OCI-LY3 (cell line): ENCODE results near the gene ATP1A1.

Experiments used
- H2AFZ ChIP-seq: fragments of 200-600, 300-600 bp; shearing (Covaris generic); 2 replicates; pipeline ENCODE4 v1.6.0; 2014; ENCODE audit warnings: antibody characterized with exemption, low read depth, low read length
- H3K27ac ChIP-seq: fragments of 200-600, 300-600 bp; sonication (generic); 2 replicates; pipeline ENCODE4 v1.5.1; 2014; ENCODE audit warnings: mild to moderate bottlenecking, low read length, moderate library complexity, mixed read lengths
- H3K27me3 ChIP-seq: fragments of 200-600, 300-600 bp; sonication (generic); 2 replicates; pipeline ENCODE4 v1.6.1; 2014; ENCODE audit warnings: low read depth, low read length, mixed read lengths
- H3K36me3 ChIP-seq: fragments of 200-600, 300-600 bp; sonication (generic); replicated peaks from 2 replicates; pipeline ENCODE3; 2014; ENCODE audit warnings: low read depth, low read length, mixed read lengths
- H3K4me1 ChIP-seq: fragments of 300-600, 200-600 bp; sonication (generic); 2 replicates; pipeline ENCODE4 v1.6.1; 2014; ENCODE audit warnings: low read length, mixed read lengths
- H3K4me2 ChIP-seq: fragments of 200-600, 300-600 bp; sonication (generic); 2 replicates; pipeline ENCODE4 v1.6.1; 2014; ENCODE audit warnings: low read length, mixed read lengths
- H3K4me3 ChIP-seq: fragments of 300-600, 200-600 bp; sonication (generic); 2 replicates; pipeline ENCODE4 v1.5.1; 2014; ENCODE audit warnings: antibody characterized with exemption, mild to moderate bottlenecking, low read length, moderate library complexity
- H3K79me2 ChIP-seq: fragments of 300-600, 200-600 bp; shearing (Covaris generic); 2 replicates; pipeline ENCODE4 v1.6.1; 2014; ENCODE audit warnings: mild to moderate bottlenecking, low read length, mixed read lengths
- H3K9ac ChIP-seq: fragments of 300-600, 200-600 bp; shearing (Covaris generic); 2 replicates; pipeline ENCODE4 v1.6.0; 2014; ENCODE audit warnings: mild to moderate bottlenecking, low read length, moderate library complexity
- H3K9me3 ChIP-seq: fragments of 200-600, 300-600 bp; shearing (Covaris generic); 2 replicates; pipeline ENCODE4 v1.6.1; 2014; ENCODE audit warnings: low read length, mixed read lengths; ENCODE audit not compliant: insufficient read depth
- H4K20me1 ChIP-seq: fragments of 200-600, 300-600 bp; sonication (generic); 2 replicates; pipeline ENCODE4 v1.6.1; 2016; ENCODE audit warnings: low read length, mixed read lengths; ENCODE audit not compliant: insufficient read depth
- EZH2phosphoT487 ChIP-seq: fragments of 200-600 bp; shearing (Covaris generic); IDR thresholded peaks from 2 replicates; pipeline ENCODE4 v1.6.1; 2018; ENCODE audit warnings: antibody characterized with exemption, mixed run types, low read depth
- TF ChIP-seq, protein P1 (sequence below): fragments of 200-600, 300-600 bp; sonication (generic); IDR thresholded peaks from 2 replicates; pipeline ENCODE4 v1.5.1; 2014; ENCODE audit warnings: antibody characterized with exemption, low read length, low read depth

Gene ATP1A1

DNA sequence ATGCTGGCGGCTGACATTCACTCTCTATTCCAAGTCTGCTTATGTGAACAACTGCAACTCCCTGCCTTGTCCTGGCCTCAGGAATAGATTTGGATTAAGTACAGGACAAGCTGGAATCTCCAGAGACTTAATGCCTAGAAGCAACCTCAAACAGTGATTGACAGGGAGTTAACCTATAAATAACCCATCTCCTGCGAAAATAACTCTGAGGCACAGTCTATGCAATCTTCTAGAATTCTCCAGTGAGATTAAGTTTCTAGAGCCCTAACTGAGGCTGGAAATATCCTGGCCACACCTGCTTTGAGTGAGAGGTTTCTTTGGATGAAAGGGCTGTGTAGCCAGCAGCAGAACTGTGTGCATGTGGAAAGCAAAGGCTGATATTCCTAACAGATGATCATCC lies 25.3 kb upstream of the ATP1A1 start:
- H3K27ac ChIP-seq = no peak overlapping the region
- TF ChIP-seq, protein P1, sequence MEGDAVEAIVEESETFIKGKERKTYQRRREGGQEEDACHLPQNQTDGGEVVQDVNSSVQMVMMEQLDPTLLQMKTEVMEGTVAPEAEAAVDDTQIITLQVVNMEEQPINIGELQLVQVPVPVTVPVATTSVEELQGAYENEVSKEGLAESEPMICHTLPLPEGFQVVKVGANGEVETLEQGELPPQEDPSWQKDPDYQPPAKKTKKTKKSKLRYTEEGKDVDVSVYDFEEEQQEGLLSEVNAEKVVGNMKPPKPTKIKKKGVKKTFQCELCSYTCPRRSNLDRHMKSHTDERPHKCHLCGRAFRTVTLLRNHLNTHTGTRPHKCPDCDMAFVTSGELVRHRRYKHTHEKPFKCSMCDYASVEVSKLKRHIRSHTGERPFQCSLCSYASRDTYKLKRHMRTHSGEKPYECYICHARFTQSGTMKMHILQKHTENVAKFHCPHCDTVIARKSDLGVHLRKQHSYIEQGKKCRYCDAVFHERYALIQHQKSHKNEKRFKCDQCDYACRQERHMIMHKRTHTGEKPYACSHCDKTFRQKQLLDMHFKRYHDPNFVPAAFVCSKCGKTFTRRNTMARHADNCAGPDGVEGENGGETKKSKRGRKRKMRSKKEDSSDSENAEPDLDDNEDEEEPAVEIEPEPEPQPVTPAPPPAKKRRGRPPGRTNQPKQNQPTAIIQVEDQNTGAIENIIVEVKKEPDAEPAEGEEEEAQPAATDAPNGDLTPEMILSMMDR = no peak
- TF ChIP-seq EZH2phosphoT487 = no peak
- H4K20me1 ChIP-seq = no peaks in the 10 kb centered on the region
- no peaks in the 10 kb centered on the region for H3K79me2 ChIP-seq
- H3K4me1 ChIP-seq = no peaks in the 10 kb centered on the region
- no peaks in the 10 kb centered on the region for H3K36me3 ChIP-seq
- no peak overlapping the region for H3K4me2 ChIP-seq
- H3K9ac ChIP-seq = no peak overlapping the region
- H2AFZ ChIP-seq = no peak overlapping the region
- no peak overlapping the region for H3K4me3 ChIP-seq
- no peaks in the 10 kb centered on the region for H3K9me3 ChIP-seq
- H3K27me3 ChIP-seq = no peaks in the 10 kb centered on the region

DNA sequence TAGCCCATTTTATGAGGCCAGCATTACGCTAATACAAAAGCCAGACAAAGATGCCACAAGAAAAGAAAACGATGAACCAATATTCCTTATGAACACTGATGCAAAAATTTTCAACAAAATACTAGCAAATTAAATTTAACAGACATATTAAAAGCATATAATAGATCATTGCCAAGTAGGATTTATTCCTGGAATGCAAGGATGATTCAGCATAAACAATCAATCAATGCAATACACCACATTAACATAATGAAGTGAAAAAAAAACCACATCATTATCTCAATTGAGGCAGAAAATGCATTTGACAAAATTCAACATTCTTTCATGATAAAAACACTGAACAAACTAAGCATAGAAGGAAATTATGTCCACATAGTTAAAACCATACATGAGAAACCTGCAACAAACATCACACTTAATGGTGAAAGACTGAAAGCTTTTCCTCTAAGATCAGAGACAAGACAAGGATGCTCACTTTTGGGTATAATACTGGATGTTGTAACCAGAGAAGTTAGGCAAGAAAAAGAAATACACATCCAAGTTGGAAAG lies 22.9 kb upstream of the ATP1A1 start:
- Histone ChIP-seq H3K79me2 (no peaks in the 10 kb centered on the region), H3K9me3 (no peaks in the 10 kb centered on the region), H2AFZ (no peak overlapping the region), H3K4me3 (no peak overlapping the region), H3K36me3 (no peaks in the 10 kb centered on the region), H3K9ac (no peak overlapping the region), H3K4me1 (no peaks in the 10 kb centered on the region), H3K27ac (no peak overlapping the region), H4K20me1 (no peaks in the 10 kb centered on the region), H3K27me3 (no peaks in the 10 kb centered on the region), H3K4me2 (no peak overlapping the region)
- TF ChIP-seq, protein P1 = no peak
- TF ChIP-seq EZH2phosphoT487 = no peak

DNA sequence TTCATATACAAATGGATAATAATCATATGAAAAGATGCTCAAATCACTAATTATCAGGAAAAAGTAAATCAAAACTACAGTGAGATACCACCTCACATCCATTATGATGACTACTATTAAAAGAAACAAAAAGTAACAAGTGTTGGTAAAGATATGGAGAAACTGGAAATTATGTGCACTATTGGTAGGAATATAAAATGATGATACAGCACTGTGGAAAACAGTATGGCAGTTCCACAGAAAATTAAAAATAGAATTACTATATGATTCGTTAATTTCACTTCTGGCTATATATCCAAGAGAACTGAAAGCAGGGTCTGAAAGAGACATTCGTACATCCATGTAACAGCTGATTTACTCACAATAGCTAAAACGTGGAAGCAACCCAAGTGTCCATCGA lies 21.1 kb upstream of the ATP1A1 start:
- Histone ChIP-seq H3K4me3 (no peak overlapping the region), H3K36me3 (no peaks in the 10 kb centered on the region), H3K79me2 (no peaks in the 10 kb centered on the region), H3K4me1 (no peaks in the 10 kb centered on the region), H4K20me1 (no peaks in the 10 kb centered on the region), H3K27ac (no peak overlapping the region), H3K9ac (no peak overlapping the region), H3K9me3 (no peaks in the 10 kb centered on the region), H3K4me2 (no peak overlapping the region), H3K27me3 (no peaks in the 10 kb centered on the region), H2AFZ (no peak overlapping the region)
- TF ChIP-seq, protein P1 = no peak
- TF ChIP-seq EZH2phosphoT487 = no peak

DNA sequence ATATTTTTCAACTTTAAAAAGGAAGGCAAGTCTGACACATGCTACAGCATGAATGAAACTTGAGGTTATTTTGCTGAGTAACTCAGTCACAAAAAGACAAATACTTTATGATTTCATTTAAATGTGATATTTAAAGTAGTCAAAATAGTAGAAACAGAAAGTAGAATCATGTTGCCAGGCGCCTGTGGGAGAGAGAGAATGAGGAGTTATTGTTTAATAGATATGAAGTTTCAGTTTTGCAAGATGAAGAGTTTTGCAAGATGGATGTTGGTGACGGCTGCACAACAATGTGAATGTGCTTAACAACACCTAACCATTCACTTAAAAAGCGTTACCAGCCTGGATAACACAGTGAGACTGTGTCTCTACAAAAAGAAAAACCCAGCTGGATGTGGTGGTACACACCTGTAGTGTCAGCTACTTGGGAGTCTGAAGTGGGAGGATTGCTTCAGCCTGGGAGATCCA lies 20.7 kb upstream of the ATP1A1 start:
- H3K36me3 ChIP-seq = no peaks in the 10 kb centered on the region
- H3K9ac ChIP-seq = no peak overlapping the region
- H3K79me2 ChIP-seq = no peaks in the 10 kb centered on the region
- H3K4me1 ChIP-seq = no peaks in the 10 kb centered on the region
- H3K4me3 ChIP-seq = no peak overlapping the region
- H3K4me2 ChIP-seq = no peak overlapping the region
- H4K20me1 ChIP-seq = no peaks in the 10 kb centered on the region
- TF ChIP-seq, protein P1 = no peak
- TF ChIP-seq EZH2phosphoT487 = no peak
- H2AFZ ChIP-seq = no peak overlapping the region
- H3K27me3 ChIP-seq = no peaks in the 10 kb centered on the region
- no peaks in the 10 kb centered on the region for H3K9me3 ChIP-seq
- H3K27ac ChIP-seq = no peak overlapping the region
